Stomach (tissue), 4 donors: ENCODE measurements around the gene GPR62.

Experiments used
- CTCF ChIP-seq, 7 experiments: fragments of 450-650 bp in 4 of 7; fragments of 200-600 bp in 3 of 7; sonication (generic) in 3 of 7; IDR thresholded peaks; one replicate each; pipeline ENCODE4 v1.5.1; 2016 to 2019; ENCODE audit warnings: antibody characterized with exemption in 7 of 7, control low read depth in 2 of 7, mild to moderate bottlenecking in 1 of 7
- POLR2A ChIP-seq, 4 donors: fragments of 450-650 bp; IDR thresholded peaks; one replicate each; pipeline ENCODE4 v1.6.1; 2016; ENCODE audit warnings: antibody characterized with exemption in 4 of 4, control low read depth in 2 of 4, mild to moderate bottlenecking in 1 of 4, moderate library complexity in 1 of 4

GRCh38 chr3:51994530-51994929 is 39.3 kb downstream of the GPR62 start:
- TF ChIP-seq POLR2A (IDR thresholded peaks at IDR 0.05) (no peak), CTCF (IDR thresholded peaks at IDR 0.05) (no peak)
